Epithelial cell of prostate (primary cell): Measurements from ENCODE around the gene BMP6.

Source experiments
- DNase-seq: peaks from one replicate; pipeline ENCODE4 v3.0.0-alpha.2; 2011; ENCODE audit warnings: low read depth, low spot score
- H3K27ac ChIP-seq: fragments of 450-650 bp; 2 replicates; pipeline ENCODE4 v1.5.1; 2017; ENCODE audit warnings: mild to moderate bottlenecking

The BMP6 gene

DNA sequence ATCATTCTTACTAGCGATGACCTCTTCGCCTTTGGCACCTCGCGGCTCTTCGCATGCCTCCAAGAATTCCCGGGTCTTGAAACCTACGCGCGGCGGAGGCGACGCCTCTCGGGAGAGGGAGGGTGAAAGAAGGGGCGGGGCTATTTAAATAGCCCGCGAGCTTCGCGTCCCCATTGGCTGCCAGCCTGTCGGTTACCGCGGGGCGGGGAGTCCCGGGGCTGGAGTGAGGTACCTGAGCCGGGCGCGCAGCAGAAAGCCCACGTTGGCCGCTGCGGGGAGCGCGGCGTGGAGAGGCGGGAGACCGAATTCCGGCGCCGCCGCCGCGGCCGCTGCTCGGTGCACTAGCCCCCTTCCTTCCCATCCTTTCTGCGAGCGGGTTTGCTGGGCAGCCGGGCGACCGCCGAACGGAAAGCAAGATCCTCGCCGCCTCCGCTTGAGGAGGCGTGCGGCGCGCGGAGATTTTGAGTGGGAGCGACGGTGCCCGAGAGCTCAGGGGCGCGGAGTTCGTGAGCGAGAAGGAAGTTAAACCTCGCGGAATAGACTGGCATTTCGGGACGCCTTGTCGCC lies at the start of gene BMP6:
Gene BMP6 (plus strand): TSS at position 251 of the 567 bp plus-strand sequence. CDS start 857 bp downstream, outside the sequence.
- H3K27ac ChIP-seq, result no peak within 1 kb of the TSS
- DNase-seq, result peak; percentile 64

GRCh38 chr6:7677229-7677628 lies 48.7 kb upstream of the BMP6 start:
- no peak overlapping the region for H3K27ac ChIP-seq
- DNase-seq, result no peak

DNA sequence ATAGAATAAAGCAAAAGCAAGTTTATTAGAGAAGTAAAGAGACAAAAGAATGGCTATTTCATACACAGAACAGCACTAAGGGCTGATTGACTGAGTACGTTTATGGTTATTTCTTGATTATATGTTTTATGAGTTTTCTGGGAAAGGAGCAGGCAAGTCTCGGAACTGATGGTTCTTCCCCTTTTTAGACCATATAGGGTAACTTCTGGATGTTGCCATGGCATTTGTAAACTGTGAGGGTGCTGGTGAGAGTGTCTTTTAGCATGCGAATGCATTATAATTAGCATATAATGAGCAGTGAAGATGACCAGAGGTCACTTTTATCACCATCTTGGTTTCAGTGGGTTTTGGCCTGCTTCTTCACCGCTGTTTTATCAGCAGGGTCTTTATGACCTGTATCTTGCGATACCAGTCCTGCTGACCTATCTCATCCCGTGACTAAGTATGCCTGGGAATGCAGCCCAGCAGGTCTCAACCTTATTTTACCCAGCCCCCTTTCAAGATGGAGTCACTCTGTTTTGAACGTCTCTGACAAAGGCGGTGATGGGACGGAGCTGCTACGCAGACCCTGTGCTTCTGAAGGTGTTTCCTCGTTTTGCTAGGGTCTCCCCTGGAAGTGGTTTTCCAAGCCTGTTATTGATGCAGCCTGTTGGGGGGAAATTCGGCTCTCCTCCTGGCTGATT lies 45.4 kb upstream of the BMP6 start:
- H3K27ac ChIP-seq, result no peak overlapping the region
- DNase-seq, result no peak

DNA sequence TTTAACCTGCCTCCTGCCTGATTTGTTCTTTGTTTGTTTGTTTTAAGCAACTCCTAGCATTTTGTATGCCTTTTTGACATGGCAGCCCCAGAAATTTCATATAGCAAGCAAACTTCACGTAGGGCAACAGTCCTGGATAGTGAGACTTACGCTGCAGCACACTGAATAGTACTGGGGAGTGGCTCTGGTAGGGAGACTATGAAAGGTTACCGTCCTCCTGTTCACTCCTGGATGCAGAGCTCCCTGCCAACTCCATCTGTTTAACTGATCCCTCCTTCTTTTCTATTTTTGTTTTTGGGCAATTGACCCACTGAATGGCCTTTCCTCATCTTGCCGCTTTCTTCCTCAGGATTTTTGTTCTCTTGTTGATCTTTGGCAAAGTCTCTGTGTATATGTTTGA lies 44.5 kb upstream of the BMP6 start:
- DNase-seq, result no peak
- H3K27ac ChIP-seq, result no peak overlapping the region

DNA sequence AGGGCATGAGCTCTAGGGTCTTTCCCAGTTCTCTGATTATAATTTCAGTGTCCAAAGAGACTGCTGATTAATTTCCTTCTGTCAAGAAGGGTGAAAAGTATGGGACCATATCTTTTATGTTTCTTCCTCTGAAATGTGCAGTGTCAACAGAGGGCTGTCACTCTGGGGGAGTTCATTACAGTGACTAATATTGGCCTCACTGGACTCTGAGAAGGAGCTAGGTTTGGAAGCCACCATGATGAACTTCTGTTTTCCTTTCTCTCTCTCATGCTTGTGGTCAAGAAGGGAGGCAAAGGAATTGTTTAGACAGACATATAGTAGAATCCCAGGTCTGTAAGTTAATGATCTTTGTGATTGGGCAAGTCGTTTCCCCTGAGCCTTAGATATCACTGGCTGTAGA lies 41.8 kb upstream of the BMP6 start:
- DNase-seq, result no peak
- H3K27ac ChIP-seq, result no peak overlapping the region

GRCh38 chr6:7684843-7685242 lies 41.1 kb upstream of the BMP6 start:
- no peak overlapping the region for H3K27ac ChIP-seq
- DNase-seq, result no peak

GRCh38 chr6:7685276-7685675 lies 40.6 kb upstream of the BMP6 start:
- H3K27ac ChIP-seq, result no peak overlapping the region
- DNase-seq, result no peak

DNA sequence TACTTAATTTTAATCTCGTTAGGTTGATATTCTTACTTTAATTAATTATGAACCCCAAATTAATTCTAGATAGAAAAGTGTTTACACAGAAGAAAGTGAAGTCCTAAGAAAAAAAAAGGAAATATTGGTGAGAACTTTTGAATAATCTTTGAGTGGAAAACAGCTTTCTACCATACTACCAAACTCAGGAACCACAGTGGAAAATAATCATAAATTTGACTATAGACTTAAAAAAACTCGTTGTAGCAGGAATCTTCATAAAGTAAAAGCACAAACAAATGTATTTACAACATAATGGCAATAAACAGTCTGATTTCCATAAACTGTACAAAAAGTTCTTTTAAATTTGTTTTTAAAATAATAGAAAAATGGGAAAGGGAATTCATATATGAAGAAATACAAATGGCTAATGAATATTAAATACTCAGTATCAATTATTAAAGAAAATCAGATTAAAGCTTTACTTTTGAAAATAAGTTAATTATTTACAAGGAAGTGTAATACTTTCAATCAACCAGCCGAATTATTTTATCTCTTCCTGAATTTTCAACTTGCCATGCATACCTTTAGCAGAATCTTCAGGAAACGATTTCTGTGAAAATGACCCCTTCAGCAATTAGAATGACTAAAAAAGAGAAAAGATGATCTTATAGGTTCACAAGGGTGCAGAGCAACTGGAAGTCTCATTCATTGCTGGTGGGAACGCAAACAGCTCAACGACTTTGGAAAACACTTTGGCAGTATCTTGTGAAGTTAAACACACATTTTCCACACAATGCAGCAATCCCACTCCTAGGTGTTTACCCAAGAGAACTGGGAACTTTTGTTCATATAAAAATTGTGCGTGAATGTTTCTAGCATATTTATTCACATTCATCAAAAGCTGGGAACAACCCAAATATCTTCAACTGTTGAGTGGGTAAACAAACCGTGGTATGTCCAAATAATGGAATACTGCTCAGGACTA lies 38.5 kb upstream of the BMP6 start:
- H3K27ac ChIP-seq, result no peak overlapping the region

DNA sequence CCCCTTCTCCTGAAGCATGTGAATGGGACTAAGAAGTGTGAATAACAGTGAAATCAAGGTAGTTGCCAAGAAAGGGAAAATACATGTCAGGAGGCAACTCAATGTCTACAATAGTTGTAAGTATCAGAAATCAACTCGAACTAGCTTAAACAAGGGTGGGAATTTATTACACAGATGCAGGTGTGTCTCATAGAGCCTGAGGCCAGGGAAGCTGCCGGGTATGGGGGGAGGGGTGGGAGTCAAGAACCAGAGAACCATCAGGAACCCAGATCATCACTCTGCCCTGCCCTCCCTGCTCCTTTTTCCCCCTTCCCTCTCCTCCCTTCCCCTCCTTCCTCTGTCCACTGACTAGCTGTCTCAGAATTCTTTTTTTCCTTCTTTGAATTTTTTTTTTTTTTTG lies 34.9 kb upstream of the BMP6 start:
- DNase-seq, result no peak
- peak overlapping the region; percentile 97 for H3K27ac ChIP-seq

More for the DNA sequence above, 38.5 kb upstream of the BMP6 start:
- DNase-seq, result no peak

DNA sequence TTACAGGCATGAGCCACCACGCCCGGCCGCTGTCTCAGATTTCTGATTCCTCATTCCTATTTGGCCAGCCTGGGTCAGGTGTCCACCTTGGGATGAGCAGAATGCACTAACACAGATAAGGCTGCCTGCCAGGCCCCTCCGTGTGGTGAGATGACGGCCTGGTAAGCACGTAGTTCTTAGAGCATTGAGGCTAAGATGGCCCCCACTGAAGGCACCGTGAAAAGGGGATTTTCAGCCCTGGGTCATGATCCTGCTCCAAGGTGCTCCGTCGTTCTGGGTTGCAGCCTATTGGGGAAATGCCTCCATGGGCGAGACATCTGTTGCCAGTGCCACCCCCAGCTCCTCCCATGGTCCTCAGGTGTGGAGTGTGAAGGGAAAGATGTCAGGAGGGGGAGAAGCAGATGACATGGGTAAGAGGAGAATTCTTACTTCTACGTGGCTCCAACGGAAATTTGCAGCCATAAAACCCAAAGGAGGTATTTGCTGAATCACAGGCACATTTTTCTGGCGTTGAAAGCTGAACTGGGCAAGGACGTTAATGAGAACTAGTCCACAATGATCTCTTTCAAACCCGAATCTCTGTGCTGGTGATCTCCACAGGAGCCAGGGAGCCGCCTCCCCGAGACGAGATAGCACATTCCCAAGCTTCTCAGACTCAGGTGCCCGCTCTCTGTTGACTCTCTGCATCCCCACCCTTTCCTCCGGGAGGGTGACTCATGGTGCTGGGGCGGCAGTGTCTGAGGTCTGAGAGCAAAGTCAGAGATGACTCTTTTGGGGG lies 34.0 kb upstream of the BMP6 start:
- H3K27ac ChIP-seq, result peak overlapping the region; percentile 97
- peak; percentile 86 for DNase-seq

DNA sequence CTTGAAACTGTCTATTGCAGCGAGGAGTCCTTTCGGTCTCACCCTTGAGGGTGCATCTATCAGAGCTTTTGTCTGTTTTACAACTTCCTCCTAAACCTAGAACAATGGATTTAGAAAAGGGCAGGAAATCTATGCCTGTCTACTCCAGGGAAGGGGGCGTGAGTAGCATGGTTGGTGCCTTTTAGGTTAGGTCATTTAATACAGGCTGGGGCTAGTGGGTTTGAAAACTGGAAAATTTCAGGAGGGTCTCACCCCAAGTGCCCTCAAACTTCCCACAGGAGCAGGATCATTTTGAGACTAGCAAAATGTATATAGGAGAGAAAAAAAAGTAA lies 33.5 kb upstream of the BMP6 start:
- peak overlapping the region; percentile 97 for H3K27ac ChIP-seq
- DNase-seq, result no peak

DNA sequence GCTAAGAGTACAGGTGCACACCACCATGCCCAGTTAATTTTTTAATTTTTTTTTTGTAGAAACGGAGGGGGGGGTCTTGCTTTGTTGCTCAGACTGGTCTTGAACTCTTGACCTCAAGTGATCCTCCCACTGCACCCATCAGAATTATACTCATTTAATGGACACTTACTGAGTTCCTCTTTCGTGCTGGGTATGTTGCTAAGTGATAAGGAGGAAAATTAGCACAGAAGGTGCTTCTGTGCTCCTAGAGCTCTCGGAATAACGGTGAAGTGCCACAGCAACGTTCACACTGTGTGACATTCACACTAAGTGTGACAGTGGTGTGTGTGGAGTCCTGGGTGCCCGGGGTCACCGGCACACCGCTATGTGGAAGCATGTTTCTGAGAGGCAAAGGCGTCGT lies 32.1 kb upstream of the BMP6 start:
- peak overlapping the region; percentile 97 for H3K27ac ChIP-seq
- no peak for DNase-seq

GRCh38 chr6:7696061-7696460 lies 29.8 kb upstream of the BMP6 start:
- DNase-seq, result no peak
- H3K27ac ChIP-seq, result no peak overlapping the region

GRCh38 chr6:7697432-7697819 lies 28.5 kb upstream of the BMP6 start:
- no peak for DNase-seq
- peak overlapping the region; percentile 93 for H3K27ac ChIP-seq

GRCh38 chr6:7697820-7698623 lies 27.9 kb upstream of the BMP6 start:
- peak overlapping the region; percentile 93 for H3K27ac ChIP-seq
- peak; percentile 84 for DNase-seq

DNA sequence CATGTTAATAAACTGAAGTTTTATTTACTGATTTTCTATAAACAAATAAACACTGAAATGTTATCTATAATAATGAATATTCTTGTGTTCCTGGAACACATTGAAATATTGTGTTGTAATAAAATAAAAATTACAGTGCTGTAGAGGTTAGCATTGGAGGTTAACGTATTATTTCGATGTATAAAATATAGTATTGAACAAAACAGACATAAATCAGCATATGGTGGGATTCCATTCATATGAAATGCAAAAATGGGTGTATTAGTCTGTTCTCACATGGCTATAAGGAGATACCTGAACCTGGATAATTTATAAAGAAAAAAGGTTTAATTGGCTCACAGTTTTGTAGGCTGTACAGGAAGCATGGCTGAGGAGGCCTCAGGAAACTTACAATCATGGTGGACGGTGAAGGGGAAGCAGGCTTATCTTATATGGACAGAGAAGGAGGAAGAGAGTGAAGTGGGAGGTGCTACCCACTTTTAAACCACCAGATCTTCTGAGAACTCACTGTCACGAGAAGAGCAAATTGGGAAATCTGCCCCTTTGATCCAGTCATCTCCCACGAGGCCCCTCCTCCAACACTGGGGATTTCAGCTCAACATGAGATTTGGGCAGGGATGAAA lies 24.6 kb upstream of the BMP6 start:
- DNase-seq, result no peak

GRCh38 chr6:7703148-7703680 lies 22.7 kb upstream of the BMP6 start:
- peak overlapping the region; percentile 20 for H3K27ac ChIP-seq
- no peak for DNase-seq

More for the DNA sequence above, 24.6 kb upstream of the BMP6 start:
- H3K27ac ChIP-seq, result no peak overlapping the region

DNA sequence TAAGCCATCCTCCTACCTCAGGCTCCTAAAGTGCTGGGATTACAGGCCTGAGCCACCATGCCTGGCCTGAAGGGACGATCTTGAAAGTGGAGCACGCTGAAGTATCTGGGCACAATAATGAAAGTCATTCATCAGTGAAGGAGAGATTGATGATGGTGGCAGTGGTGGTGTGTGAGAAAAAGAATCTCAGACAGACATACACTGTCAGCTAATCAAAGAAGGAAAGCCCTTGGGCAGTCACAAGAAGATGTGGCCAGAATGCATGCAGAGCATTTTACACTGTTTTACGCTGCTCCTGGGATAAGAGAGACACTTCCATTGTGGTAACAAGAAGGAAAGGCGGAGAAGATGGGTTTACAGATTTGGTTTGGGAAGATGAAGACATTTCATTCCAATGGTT lies 20.4 kb upstream of the BMP6 start:
- no peak for DNase-seq
- no peak overlapping the region for H3K27ac ChIP-seq

- DNase-seq, result no peak
- no peak overlapping the region for H3K27ac ChIP-seq
Measured at GRCh38 chr6:7706269-7706668, 19.6 kb upstream of the BMP6 start.
